ENCODE data around the gene STEAP2.

GRCh38 chr7:90167361-90167760, 44.2 kb upstream of the STEAP2 start:
- TF ChIP-seq RNF2 (IDR thresholded peaks at IDR 0.05; ENCODE audit: borderline replicate concordance, low read depth) (no peak), POLR2A (IDR thresholded peaks at IDR 0.05; ENCODE audit: low read length) (no peak), CTCF (IDR thresholded peaks at IDR 0.05) (no peak), RCOR1 (IDR thresholded peaks at IDR 0.05; ENCODE audit: low read depth, low read length) (no peak), REST (IDR thresholded peaks at IDR 0.05) (no peak), MAFK (IDR thresholded peaks at IDR 0.05; ENCODE audit: partially characterized antibody) (no peak), EP300 (IDR thresholded peaks at IDR 0.05) (no peak), ZSCAN20 (CRISPR knock-in tag; IDR thresholded peaks at IDR 0.05) (no peak), ZC3H11A (IDR thresholded peaks at IDR 0.05) (no peak), TP53 (CRISPR knock-in tag; IDR thresholded peaks at IDR 0.05) (no peak), JUNB (IDR thresholded peaks at IDR 0.05) (no peak), RAD21 (conservative IDR thresholded peaks at IDR 0.05 in 1 of 2, IDR thresholded peaks at IDR 0.05 in 1 of 2) (no peak)
